Endothelial cell of umbilical vein (primary cell): Measurements from ENCODE around the gene CCDC106. TPM values are rescaled to one million over a fixed set of nuclear protein-coding genes. Genes with fewer than 3 reads are reported as not detected.
A peak's percentile ranks its signal among the peaks of the same experiment; 100 is the strongest.

ENCODE experiments used
- BruUV-seq: library from RNA; stranded (reverse); fragments of 400-500 nt; replicated peaks from 2 replicates; lab custom pipeline; 2021; lab: Mats Ljungman, UMichigan
- CTCF ChIA-PET: fragments of 300-600, 350-600 bp; sonication (Branson Sonifier 250); formaldehyde crosslinking; loops from one replicate; lab custom pipeline; 2021; ENCODE audit warnings: antibody characterized with exemption, inconsistent platforms; lab: Charles Lee
- POLR2A ChIA-PET: fragments of 300-600, 350-600 bp; sonication (Branson Sonifier 250); formaldehyde crosslinking; loops from one replicate; lab custom pipeline; 2021; ENCODE audit warnings: antibody characterized with exemption, inconsistent platforms; lab: Charles Lee
- DNase-seq: peaks from one replicate; pipeline ENCODE4 v3.0.0-alpha.2; 2011; ENCODE audit warnings: low read depth, low spot score
- FAIRE-seq: peaks from 2 replicates; lab custom pipeline; 2011; peaks lifted over from hg19 to GRCh38; lab: Jason Lieb, UNC
- H2AFZ ChIP-seq: 2 replicates; pipeline ENCODE4 v1.6.0; 2012; ENCODE audit warnings: low read depth, low read length, control low read depth, inconsistent platforms
- H3K27ac ChIP-seq: 2 replicates; pipeline ENCODE4 v1.5.1; 2011; ENCODE audit warnings: low read depth, mild to moderate bottlenecking, control low read depth, low read length, moderate library complexity; ENCODE audit not compliant: insufficient read depth
- H3K27me3 ChIP-seq, 2 experiments: 2 replicates each; pipeline versions ENCODE4 v1.6.0 to v1.6.1; 2011; ENCODE audit warnings: low read length in 2 of 2, mixed read lengths in 1 of 2; ENCODE audit not compliant: control insufficient read depth in 2 of 2, insufficient read depth in 2 of 2
- H3K36me3 ChIP-seq, 2 experiments: 2 replicates in 1 of 2; 3 replicates in 1 of 2; pipeline ENCODE4 v1.5.1; 2011; ENCODE audit warnings: low read length in 2 of 2, mild to moderate bottlenecking in 1 of 2, moderate library complexity in 1 of 2; ENCODE audit not compliant: control insufficient read depth in 2 of 2, insufficient read depth in 2 of 2; ENCODE audit errors: extremely low read depth in 1 of 2
- H3K4me1 ChIP-seq: 3 replicates; pipeline ENCODE4 v1.5.1; 2011; ENCODE audit warnings: mild to moderate bottlenecking, low read length; ENCODE audit not compliant: control insufficient read depth, insufficient read depth; ENCODE audit errors: extremely low read depth
- H3K4me2 ChIP-seq: 2 replicates; pipeline ENCODE4 v1.6.1; 2011; ENCODE audit warnings: low read length, control low read depth, mixed read lengths; ENCODE audit not compliant: insufficient read depth
- H3K4me3 ChIP-seq, 3 experiments: fragments of 200-600 bp in 1 of 3; sonication (generic), shearing (Covaris generic) in 1 of 3; replicated peaks in 1 of 3; 2 replicates each; pipeline ENCODE4 v1.5.1; 2011 to 2016; ENCODE audit warnings: control low read depth in 3 of 3, low read length in 3 of 3, mild to moderate bottlenecking in 2 of 3, inconsistent platforms in 1 of 3, low read depth in 1 of 3, moderate library complexity in 1 of 3; ENCODE audit not compliant: insufficient read depth in 1 of 3
- H3K79me2 ChIP-seq: 2 replicates; pipeline ENCODE4 v1.6.0; 2012; ENCODE audit warnings: low read length, inconsistent platforms; ENCODE audit not compliant: control insufficient read depth, insufficient read depth
- H3K9ac ChIP-seq: replicated peaks from 2 replicates; pipeline ENCODE3; 2011; ENCODE audit warnings: low read length, control low read depth; ENCODE audit not compliant: insufficient read depth; ENCODE audit errors: extremely low read depth
- H3K9me1 ChIP-seq: replicated peaks from 3 replicates; pipeline ENCODE4 v1.6.0; 2011; ENCODE audit warnings: mild to moderate bottlenecking, low read length; ENCODE audit not compliant: control insufficient read depth, insufficient read depth; ENCODE audit errors: extremely low read depth
- H3K9me3 ChIP-seq: replicated peaks from 2 replicates; pipeline ENCODE4 v1.5.1; 2012; ENCODE audit warnings: low read length, inconsistent platforms; ENCODE audit not compliant: control insufficient read depth, insufficient read depth
- H4K20me1 ChIP-seq: replicated peaks from 2 replicates; pipeline ENCODE3; 2011; ENCODE audit warnings: mild to moderate bottlenecking, low read length; ENCODE audit not compliant: control insufficient read depth, insufficient read depth; ENCODE audit errors: extremely low read depth
- CTCF ChIP-seq, 2 donors: IDR thresholded peaks; 1 replicate in 1 of 2; 2 replicates in 1 of 2; pipeline ENCODE4 v1.5.1; 2011; ENCODE audit warnings: low read length in 2 of 2, mild to moderate bottlenecking in 2 of 2, moderate library complexity in 2 of 2, control low read depth in 1 of 2, inconsistent platforms in 1 of 2, low read depth in 1 of 2; ENCODE audit not compliant: insufficient read depth in 1 of 2; ENCODE audit errors: extremely low read depth in 1 of 2
- EZH2 ChIP-seq: IDR thresholded peaks from 2 replicates; pipeline ENCODE4 v1.6.1; 2012; ENCODE audit warnings: borderline replicate concordance, low read depth, mild to moderate bottlenecking, moderate library complexity, low read length, inconsistent platforms; ENCODE audit not compliant: severe bottlenecking
- FOS ChIP-seq: IDR thresholded peaks from 2 replicates; pipeline ENCODE4 v1.6.1; 2011; ENCODE audit warnings: mild to moderate bottlenecking, low read length, moderate library complexity, borderline replicate concordance; ENCODE audit not compliant: insufficient read depth
- GATA2 ChIP-seq: IDR thresholded peaks from 2 replicates; pipeline ENCODE4 v1.7.0; 2011; ENCODE audit warnings: low read depth, mild to moderate bottlenecking, moderate library complexity, mixed read lengths, low read length; ENCODE audit not compliant: insufficient read length, insufficient read depth
- JUN ChIP-seq: IDR thresholded peaks from 2 replicates; pipeline ENCODE4 v1.6.1; 2011; ENCODE audit warnings: borderline replicate concordance, low read depth; ENCODE audit not compliant: insufficient read length, insufficient read depth
- MAX ChIP-seq: IDR thresholded peaks from 2 replicates; pipeline ENCODE4 v1.6.1; 2011; ENCODE audit not compliant: insufficient read depth, insufficient read length
- MYC ChIP-seq: IDR thresholded peaks from one replicate; pipeline ENCODE4 v1.6.1; 2011; ENCODE audit warnings: mild to moderate bottlenecking, low read depth, low read length
- POLR2A ChIP-seq: IDR thresholded peaks from 2 replicates; pipeline ENCODE4 v1.6.1; 2012; ENCODE audit warnings: low read depth, mild to moderate bottlenecking, control low read depth, low read length
- POLR2AphosphoS5 ChIP-seq: IDR thresholded peaks from 2 replicates; pipeline ENCODE4 v1.6.1; 2012; ENCODE audit warnings: low read depth, mild to moderate bottlenecking, control low read depth, low read length, moderate library complexity; ENCODE audit not compliant: insufficient read depth
- dilution Hi-C: fragments of 300-500 bp; cut with MboI; formaldehyde crosslinking; loops from one replicate; pipeline ENCODE4 v1.15.0; 2019; ENCODE audit warnings: low sequenced_read_pairs; ENCODE audit not compliant: extremely low pct_ligation_motif_present
- intact Hi-C: fragments of 100-400 bp; cut with micrococcal nuclease; formaldehyde crosslinking; loops from one replicate; pipeline ENCODE4 v1.10.0; 2022
- polyA plus RNA-seq, 4 experiments: library from polyadenylated mRNA; depleted of rRNA in 3 of 4; stranded (reverse) in 3 of 4; unstranded in 1 of 4; fragments of >200 nt; gene quantifications; 2 replicates each; pipeline versions ENCODE4 v1.2.1 to v1.2.3, GENCODE V29; 2011 to 2012; ENCODE audit warnings: missing spikeins in 1 of 4
- total RNA-seq: library from RNA; stranded (reverse); gene quantifications from 2 replicates; pipeline ENCODE4 v1.2.3, GENCODE V29; 2021

CCDC106 gene
- total and polyA plus RNA-seq, 2 donors (not counting 3 experiments of a cell fraction or from before 2014, with no cell fraction given): 11.8 to 12.0 TPM

- peaks cover 12% of the 10 kb centered on the region for H4K20me1 ChIP-seq
- FAIRE-seq (peak; percentile 4), DNase-seq (no peak)
- H3K27me3 ChIP-seq: no peaks in the 10 kb centered on the region
- TF ChIP-seq MAX (no peak), MYC (no peak), GATA2 (no peak), POLR2A (no peak), JUN (no peak), EZH2 (no peak), CTCF (IDR thresholded peaks at IDR 0.05; ENCODE audit: extremely low read depth in 1 of 2, insufficient read depth in 1 of 2, low read depth in 1 of 2, low read length in 2 of 2) (no peak), FOS (no peak), POLR2AphosphoS5 (no peak)
- no peak overlapping the region for H3K27ac ChIP-seq
- no peaks in the 10 kb centered on the region for H3K9me3 ChIP-seq
- dilution Hi-C loops (no loop called here), intact Hi-C loops (loop anchor here (10.0 kb wide), 3 partner anchors 322 to 1192 kb away; partner anchors contain the start of genes KMT5C, LENG9 and ZNF787)
- peaks cover 25% of the 10 kb centered on the region for H3K4me1 ChIP-seq
- peaks cover 72% of the 10 kb centered on the region for H3K79me2 ChIP-seq
- BruUV-seq: no TSS peak
- peak overlapping the region; percentile 97 for H3K9ac ChIP-seq
- ChIA-PET CTCF (interaction anchor here (0.8 to 2.2 kb wide), 4 partner anchors 10 to 21 kb away, joined by 3 to 22 read pairs (median 3); no protein-coding TSS in a partner anchor), POLR2A (interaction anchor here (0.6 to 1.0 kb wide), 2 partner anchors 14 to 73 kb away, joined by 3 to 8 read pairs; no protein-coding TSS in a partner anchor)
- H3K36me3 ChIP-seq: peaks cover 2 to 26% of the 10 kb centered on the region in 2 experiments
- no peaks in the 10 kb centered on the region for H3K9me1 ChIP-seq
- H3K4me2 ChIP-seq: peak overlapping the region; percentile 96
- no peak overlapping the region for H2AFZ ChIP-seq
- peak overlapping the region in 2 of 3 experiments; percentile 94 to 98 for H3K4me3 ChIP-seq
Observed at GRCh38 chr19:55656988-55657747, 9.2 kb downstream of the CCDC106 start.
